ENCODE data around the gene ADAMTS1. TPM values are rescaled to one million over a fixed set of nuclear protein-coding genes. Genes with fewer than 3 reads are reported as not detected.

The ADAMTS1 gene
- total RNA-seq, 4 donors from 2014 or later: 29.8 to 54.8 (median 44.3) TPM

DNA sequence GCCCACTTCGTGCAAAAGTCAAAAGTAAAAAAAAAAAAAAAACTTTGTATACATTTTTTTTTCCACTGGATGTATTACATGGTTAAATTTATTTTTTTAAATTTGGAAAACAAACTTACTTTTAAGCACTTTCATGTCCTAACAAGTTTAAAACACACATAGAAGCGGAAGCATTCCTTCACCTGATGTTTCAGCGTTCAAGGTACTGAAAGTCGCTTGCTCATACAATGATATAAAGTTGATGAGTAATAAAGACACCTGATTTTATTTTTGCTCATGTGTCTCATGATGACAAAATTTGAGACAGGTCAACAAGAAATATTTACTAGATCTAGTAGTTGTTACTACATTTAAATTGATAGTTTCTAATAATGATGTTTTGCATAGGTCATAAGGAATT, 35.5 kb downstream of the ADAMTS1 start:
- Histone ChIP-seq H3K4me3 (no peak overlapping the region), H3K27ac (no peak overlapping the region), H3K9me3 (no peaks in the 10 kb centered on the region), H3K36me3 (no peaks in the 10 kb centered on the region), H3K27me3 (no peaks in the 10 kb centered on the region), H3K4me1 (peaks cover 0 to 6% (median 0%) of the 10 kb centered on the region in 4 donors)
- 93% methylated on average over 4 of the region's 4 CpGs for WGBS, 2 donors (ENCODE audit: low coverage in 1 of 2)
- in situ Hi-C loops (cut with MboI; ENCODE audit: low pct_ligation_motif_present in 1 of 4, low pct_unique_long_range_greater_than_20kb in 1 of 4, low sequenced_read_pairs in 3 of 4): no loop called here
- intact Hi-C loops (cut with DNase I; ENCODE audit: low total_unique reads): no loop called here
- DNase-seq: no peak
- TF ChIP-seq, protein P1, sequence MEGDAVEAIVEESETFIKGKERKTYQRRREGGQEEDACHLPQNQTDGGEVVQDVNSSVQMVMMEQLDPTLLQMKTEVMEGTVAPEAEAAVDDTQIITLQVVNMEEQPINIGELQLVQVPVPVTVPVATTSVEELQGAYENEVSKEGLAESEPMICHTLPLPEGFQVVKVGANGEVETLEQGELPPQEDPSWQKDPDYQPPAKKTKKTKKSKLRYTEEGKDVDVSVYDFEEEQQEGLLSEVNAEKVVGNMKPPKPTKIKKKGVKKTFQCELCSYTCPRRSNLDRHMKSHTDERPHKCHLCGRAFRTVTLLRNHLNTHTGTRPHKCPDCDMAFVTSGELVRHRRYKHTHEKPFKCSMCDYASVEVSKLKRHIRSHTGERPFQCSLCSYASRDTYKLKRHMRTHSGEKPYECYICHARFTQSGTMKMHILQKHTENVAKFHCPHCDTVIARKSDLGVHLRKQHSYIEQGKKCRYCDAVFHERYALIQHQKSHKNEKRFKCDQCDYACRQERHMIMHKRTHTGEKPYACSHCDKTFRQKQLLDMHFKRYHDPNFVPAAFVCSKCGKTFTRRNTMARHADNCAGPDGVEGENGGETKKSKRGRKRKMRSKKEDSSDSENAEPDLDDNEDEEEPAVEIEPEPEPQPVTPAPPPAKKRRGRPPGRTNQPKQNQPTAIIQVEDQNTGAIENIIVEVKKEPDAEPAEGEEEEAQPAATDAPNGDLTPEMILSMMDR (IDR thresholded peaks at IDR 0.05): no peak
- TF ChIP-seq POLR2A (IDR thresholded peaks at IDR 0.05): no peak
- no peak for TF ChIP-seq EP300 (IDR thresholded peaks at IDR 0.05; ENCODE audit: low read depth)
- TF ChIP-seq POLR2AphosphoS5 (IDR thresholded peaks at IDR 0.05): no peak

DNA sequence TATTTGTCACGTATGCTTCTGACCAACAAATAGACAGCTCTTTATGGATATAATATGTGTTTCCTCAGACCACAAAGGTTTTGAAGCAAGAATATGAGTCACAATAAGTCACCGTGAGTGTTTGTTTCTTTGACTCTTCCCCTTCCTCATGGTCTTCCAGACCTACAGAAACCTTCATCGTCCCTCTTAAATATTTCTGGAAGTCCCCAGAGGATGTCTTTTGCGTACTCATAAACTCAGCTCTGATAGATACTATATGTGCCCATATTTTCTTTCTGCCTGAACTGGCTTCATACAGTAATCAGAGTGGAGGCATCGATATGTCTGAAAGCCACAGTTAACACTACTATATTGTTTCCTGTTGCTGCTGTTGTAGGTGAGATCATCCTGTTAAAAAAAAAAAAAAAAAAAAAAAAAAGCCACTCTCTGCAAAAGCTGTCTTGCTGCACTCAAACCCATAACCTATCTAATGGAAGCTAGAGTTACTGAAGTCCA, 38.4 kb downstream of the ADAMTS1 start:
- H3K36me3 ChIP-seq: no peaks in the 10 kb centered on the region
- intact Hi-C loops (cut with DNase I; ENCODE audit: low total_unique reads) (no loop called here), in situ Hi-C loops (cut with MboI; ENCODE audit: low pct_ligation_motif_present in 1 of 4, low pct_unique_long_range_greater_than_20kb in 1 of 4, low sequenced_read_pairs in 3 of 4) (no loop called here)
- no peak for TF ChIP-seq POLR2A (IDR thresholded peaks at IDR 0.05)
- no peak for TF ChIP-seq POLR2AphosphoS5 (IDR thresholded peaks at IDR 0.05)
- no peak for TF ChIP-seq EP300 (IDR thresholded peaks at IDR 0.05; ENCODE audit: low read depth)
- TF ChIP-seq, protein P1 (IDR thresholded peaks at IDR 0.05): no peak
- H3K9me3 ChIP-seq: no peaks in the 10 kb centered on the region
- H3K27me3 ChIP-seq: no peaks in the 10 kb centered on the region
- no peak overlapping the region for H3K4me3 ChIP-seq
- H3K27ac ChIP-seq: no peak overlapping the region
- 64 to 79% methylated on average over 5 of the region's 5 CpGs for WGBS, 2 donors (ENCODE audit: low coverage in 1 of 2)
- DNase-seq: no peak
- peaks cover 0 to 6% (median 0%) of the 10 kb centered on the region in 4 donors for H3K4me1 ChIP-seq

DNA sequence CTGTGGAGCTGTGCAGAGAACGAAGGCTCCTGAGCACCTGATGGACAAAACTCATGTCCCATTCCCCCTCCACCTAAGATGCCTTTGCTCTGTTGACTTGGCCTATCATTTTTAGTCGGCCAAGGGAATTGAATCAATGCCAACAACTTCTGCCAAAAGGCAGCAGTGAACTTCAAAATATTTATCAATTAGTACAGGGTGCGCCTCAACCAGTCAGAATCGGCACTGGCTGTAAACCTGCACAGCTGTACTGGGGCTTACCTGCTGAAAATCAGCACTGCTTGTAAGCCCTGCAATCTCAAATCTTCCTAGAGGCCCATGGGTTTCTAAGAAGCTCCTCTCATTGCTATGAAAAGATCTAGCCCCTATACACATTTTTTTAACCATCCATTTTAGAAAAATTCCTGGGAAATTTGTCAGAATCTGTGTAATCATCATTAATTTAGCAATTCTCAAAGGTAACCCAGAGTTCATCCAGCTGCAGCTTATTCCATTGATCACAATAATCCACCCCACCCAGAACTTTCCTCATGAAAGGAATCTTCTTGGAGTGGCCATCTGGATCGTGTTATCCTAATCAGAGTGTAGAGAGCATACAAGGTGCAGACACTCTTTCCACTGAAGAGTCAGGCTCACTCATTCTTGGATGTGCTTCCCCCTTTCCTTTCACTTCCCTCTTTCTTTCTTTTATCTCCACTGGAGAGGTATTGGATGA, 40.2 kb downstream of the ADAMTS1 start:
- H3K27me3 ChIP-seq: no peaks in the 10 kb centered on the region
- no peak overlapping the region for H3K4me3 ChIP-seq
- no peaks in the 10 kb centered on the region for H3K9me3 ChIP-seq
- WGBS, 2 donors (ENCODE audit: low coverage in 1 of 2): 49 to 67% methylated on average over 4 to 5 of the region's 5 CpGs
- peak overlapping the region in 1 of 4 donors; percentile 8 for H3K27ac ChIP-seq
- no peak for DNase-seq
- H3K4me1 ChIP-seq: peaks cover 0 to 3% (median 0%) of the 10 kb centered on the region in 4 donors
- intact Hi-C loops (cut with DNase I; ENCODE audit: low total_unique reads) (loop anchor here (5.0 kb wide), 1 partner anchor 262 kb away; no protein-coding TSS in a partner anchor), in situ Hi-C loops (cut with MboI; ENCODE audit: low pct_ligation_motif_present in 1 of 4, low pct_unique_long_range_greater_than_20kb in 1 of 4, low sequenced_read_pairs in 3 of 4) (no loop called here)
- TF ChIP-seq POLR2A (IDR thresholded peaks at IDR 0.05) (no peak), EP300 (IDR thresholded peaks at IDR 0.05; ENCODE audit: low read depth) (no peak), POLR2AphosphoS5 (IDR thresholded peaks at IDR 0.05) (no peak)
- TF ChIP-seq, protein P1 (IDR thresholded peaks at IDR 0.05): no peak
- H3K36me3 ChIP-seq: no peaks in the 10 kb centered on the region

DNA sequence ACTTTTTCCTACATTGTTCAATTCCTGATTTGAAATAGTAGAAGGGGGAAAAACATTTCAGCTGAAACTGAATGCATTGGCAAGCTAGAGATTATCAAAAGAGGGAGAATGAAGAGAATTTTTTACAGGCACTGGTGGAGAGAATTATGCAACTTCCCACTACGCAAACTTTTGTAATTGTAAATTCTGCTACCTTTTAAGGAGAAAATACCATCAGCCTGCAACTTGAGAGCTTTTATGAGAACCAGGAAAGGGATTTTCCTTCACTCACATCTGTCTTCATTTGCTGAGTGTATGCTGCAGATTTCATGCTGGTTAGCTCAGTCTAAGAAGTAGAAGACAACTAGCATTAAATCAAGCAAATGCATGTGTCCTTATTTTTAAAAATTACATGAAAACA, 43.7 kb downstream of the ADAMTS1 start:
- no peak for DNase-seq
- Histone ChIP-seq H3K9me3 (no peaks in the 10 kb centered on the region), H3K4me1 (peaks cover 0 to 4% (median 1%) of the 10 kb centered on the region in 4 donors), H3K36me3 (no peaks in the 10 kb centered on the region), H3K27ac (peak overlapping the region; percentile 64 to 74 (median 66)), H3K4me3 (no peak overlapping the region), H3K27me3 (no peaks in the 10 kb centered on the region)
- intact Hi-C loops (cut with DNase I; ENCODE audit: low total_unique reads): loop anchor here (5.0 kb wide), 1 partner anchor 266 kb away; no protein-coding TSS in a partner anchor
- WGBS, 2 donors (ENCODE audit: low coverage in 1 of 2): 66 to 83% methylated on average over 1 of the region's 1 CpG
- TF ChIP-seq, protein P1 (IDR thresholded peaks at IDR 0.05): no peak
- TF ChIP-seq POLR2AphosphoS5 (IDR thresholded peaks at IDR 0.05): peak; percentile 12 to 48 (median 29)
- in situ Hi-C loops (cut with MboI; ENCODE audit: low pct_ligation_motif_present in 1 of 4, low pct_unique_long_range_greater_than_20kb in 1 of 4, low sequenced_read_pairs in 3 of 4): no loop called here
